Measurements from ENCODE around the gene MRPL36. TPM values are rescaled to one million over a fixed set of nuclear protein-coding genes. Genes with fewer than 3 reads are reported as not detected.

Gene MRPL36
- total and polyA plus RNA-seq, 2 donors (not counting 3 experiments of a cell fraction or from before 2014, with no cell fraction given): 70.3 to 72.7 TPM

GRCh38 chr5:1762883-1763547 is 36.6 kb downstream of the MRPL36 start:
- Histone ChIP-seq H3K79me2 (ENCODE audit: control insufficient read depth, insufficient read depth, low read length) (no peaks in the 10 kb centered on the region), H3K27ac (ENCODE audit: insufficient read depth, low read depth, low read length) (no peak overlapping the region), H2AFZ (ENCODE audit: low read depth, low read length) (no peak overlapping the region), H3K4me2 (ENCODE audit: insufficient read depth, low read length) (no peak overlapping the region), H3K9me3 (replicated peaks; ENCODE audit: control insufficient read depth, insufficient read depth, low read length) (no peaks in the 10 kb centered on the region), H3K4me3 (replicated peaks in 1 of 3; ENCODE audit: insufficient read depth in 1 of 3, low read depth in 1 of 3, low read length in 3 of 3) (no peak overlapping the region), H3K9me1 (replicated peaks; ENCODE audit: control insufficient read depth, extremely low read depth, insufficient read depth, low read length) (no peaks in the 10 kb centered on the region), H3K36me3 (ENCODE audit: control insufficient read depth in 2 of 2, extremely low read depth in 1 of 2, insufficient read depth in 2 of 2, low read length in 2 of 2) (no peaks in the 10 kb centered on the region), H3K9ac (replicated peaks; ENCODE audit: extremely low read depth, insufficient read depth, low read length) (no peak overlapping the region), H3K27me3 (ENCODE audit: control insufficient read depth in 2 of 2, insufficient read depth in 2 of 2, low read length in 2 of 2) (peaks cover 0 to 2% of the 10 kb centered on the region in 2 experiments), H4K20me1 (replicated peaks; ENCODE audit: control insufficient read depth, extremely low read depth, insufficient read depth, low read length) (no peaks in the 10 kb centered on the region), H3K4me1 (ENCODE audit: control insufficient read depth, extremely low read depth, insufficient read depth, low read length) (no peaks in the 10 kb centered on the region)
- TF ChIP-seq POLR2AphosphoS5 (IDR thresholded peaks at IDR 0.05; ENCODE audit: insufficient read depth, low read depth, low read length): no peak
- TF ChIP-seq POLR2A (IDR thresholded peaks at IDR 0.05; ENCODE audit: low read depth, low read length): no peak
- no peak for TF ChIP-seq MYC (IDR thresholded peaks at IDR 0.05; ENCODE audit: low read depth, low read length)
- no peak for TF ChIP-seq FOS (IDR thresholded peaks at IDR 0.05; ENCODE audit: borderline replicate concordance, insufficient read depth, low read length)
- no peak for TF ChIP-seq MAX (IDR thresholded peaks at IDR 0.05; ENCODE audit: insufficient read depth, insufficient read length)
- no peak for TF ChIP-seq CTCF (IDR thresholded peaks at IDR 0.05; ENCODE audit: extremely low read depth in 1 of 2, insufficient read depth in 1 of 2, low read depth in 1 of 2, low read length in 2 of 2)
- TF ChIP-seq GATA2 (IDR thresholded peaks at IDR 0.05; ENCODE audit: insufficient read depth, insufficient read length, low read depth, low read length): no peak
- TF ChIP-seq JUN (IDR thresholded peaks at IDR 0.05; ENCODE audit: borderline replicate concordance, insufficient read depth, insufficient read length, low read depth): no peak
- TF ChIP-seq EZH2 (IDR thresholded peaks at IDR 0.05; ENCODE audit: borderline replicate concordance, low read depth, low read length, severe bottlenecking): no peak
- intact Hi-C loops (cut with micrococcal nuclease): loop anchor here (1.0 kb wide), 3 partner anchors 36 to 275 kb away; partner anchors contain the start of gene MRPL36
- POLR2A ChIA-PET: no interaction called here
- no TSS peak for BruUV-seq (replicated peaks)
- CTCF ChIA-PET: interaction anchor here (0.6 to 4.1 kb wide), 23 partner anchors 9 to 1840 kb away, joined by 3 to 84 read pairs (median 4); partner anchors contain the start of genes MRPL36 and NDUFS6
- DNase-seq (ENCODE audit: low read depth, low spot score) (no peak), FAIRE-seq (no peak)
- dilution Hi-C loops (cut with MboI; ENCODE audit: extremely low pct_ligation_motif_present, low sequenced_read_pairs): no loop called here

All from endothelial cell of umbilical vein (primary cell).